ENCODE data around the gene FARS2.

Gene FARS2

DNA sequence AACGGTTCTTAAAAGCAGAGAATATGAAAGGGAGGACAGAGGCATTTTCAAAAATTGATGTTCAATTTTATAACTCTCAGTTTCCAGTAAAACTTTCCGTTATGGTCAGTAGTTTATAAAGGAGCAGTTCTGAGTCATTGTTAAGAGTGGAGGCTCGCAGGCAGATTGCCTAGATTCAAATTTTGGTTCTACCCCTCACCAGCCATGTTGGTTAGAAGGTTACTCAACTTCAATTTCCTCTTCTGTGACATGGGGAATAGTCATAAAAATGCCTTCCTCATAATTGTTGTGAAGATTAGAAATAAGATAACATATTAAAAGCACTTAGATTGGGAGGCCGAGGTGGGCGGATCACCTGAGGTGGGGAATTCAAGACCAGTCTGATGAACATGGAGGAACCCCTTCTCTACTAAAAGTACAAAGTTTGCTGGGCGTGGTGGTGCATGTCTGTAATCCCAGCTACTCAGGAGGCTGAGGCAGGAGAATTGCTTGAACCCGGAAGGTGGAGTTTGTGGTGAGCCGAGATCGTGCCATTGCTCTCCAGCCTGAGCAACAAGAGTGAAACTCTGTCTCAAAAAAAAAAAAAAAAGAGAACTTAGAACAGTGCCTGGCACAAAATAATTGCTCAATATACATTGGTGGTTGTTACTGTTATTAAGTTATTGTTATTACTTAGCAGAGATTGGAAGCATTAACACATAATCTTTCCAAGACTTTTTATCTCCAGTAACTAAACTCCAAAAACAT is 396.5 kb downstream of the FARS2 start:
- DNase-seq (ENCODE audit: low spot score) = no peak
- H3K4me3 ChIP-seq = no peak overlapping the region
- TF ChIP-seq, protein P1, sequence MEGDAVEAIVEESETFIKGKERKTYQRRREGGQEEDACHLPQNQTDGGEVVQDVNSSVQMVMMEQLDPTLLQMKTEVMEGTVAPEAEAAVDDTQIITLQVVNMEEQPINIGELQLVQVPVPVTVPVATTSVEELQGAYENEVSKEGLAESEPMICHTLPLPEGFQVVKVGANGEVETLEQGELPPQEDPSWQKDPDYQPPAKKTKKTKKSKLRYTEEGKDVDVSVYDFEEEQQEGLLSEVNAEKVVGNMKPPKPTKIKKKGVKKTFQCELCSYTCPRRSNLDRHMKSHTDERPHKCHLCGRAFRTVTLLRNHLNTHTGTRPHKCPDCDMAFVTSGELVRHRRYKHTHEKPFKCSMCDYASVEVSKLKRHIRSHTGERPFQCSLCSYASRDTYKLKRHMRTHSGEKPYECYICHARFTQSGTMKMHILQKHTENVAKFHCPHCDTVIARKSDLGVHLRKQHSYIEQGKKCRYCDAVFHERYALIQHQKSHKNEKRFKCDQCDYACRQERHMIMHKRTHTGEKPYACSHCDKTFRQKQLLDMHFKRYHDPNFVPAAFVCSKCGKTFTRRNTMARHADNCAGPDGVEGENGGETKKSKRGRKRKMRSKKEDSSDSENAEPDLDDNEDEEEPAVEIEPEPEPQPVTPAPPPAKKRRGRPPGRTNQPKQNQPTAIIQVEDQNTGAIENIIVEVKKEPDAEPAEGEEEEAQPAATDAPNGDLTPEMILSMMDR (IDR thresholded peaks at IDR 0.05) = no peak
- no peak overlapping the region for H3K27ac ChIP-seq

DNA sequence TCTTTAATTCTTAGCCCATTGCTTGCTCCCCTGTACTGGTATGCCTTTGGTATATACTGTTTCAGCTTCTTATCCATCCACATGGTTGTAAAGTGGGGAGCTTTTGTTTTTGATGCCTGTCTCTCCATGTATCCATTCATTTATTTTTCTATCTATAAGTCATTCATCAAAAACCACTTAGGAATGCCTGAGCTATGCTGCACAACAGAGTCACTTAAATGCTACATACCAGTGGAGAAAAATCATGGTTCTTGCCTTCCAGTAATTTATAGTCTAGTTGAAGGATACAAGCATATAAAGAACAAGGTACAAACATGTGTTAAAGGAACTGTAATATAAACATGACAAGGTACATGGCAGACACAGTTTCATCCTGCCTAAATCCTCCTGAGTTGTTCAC is 398.2 kb downstream of the FARS2 start:
- no peak for DNase-seq (ENCODE audit: low spot score)
- TF ChIP-seq, protein P1 (IDR thresholded peaks at IDR 0.05) = no peak
- Histone ChIP-seq H3K27ac (no peak overlapping the region), H3K4me3 (no peak overlapping the region)

DNA sequence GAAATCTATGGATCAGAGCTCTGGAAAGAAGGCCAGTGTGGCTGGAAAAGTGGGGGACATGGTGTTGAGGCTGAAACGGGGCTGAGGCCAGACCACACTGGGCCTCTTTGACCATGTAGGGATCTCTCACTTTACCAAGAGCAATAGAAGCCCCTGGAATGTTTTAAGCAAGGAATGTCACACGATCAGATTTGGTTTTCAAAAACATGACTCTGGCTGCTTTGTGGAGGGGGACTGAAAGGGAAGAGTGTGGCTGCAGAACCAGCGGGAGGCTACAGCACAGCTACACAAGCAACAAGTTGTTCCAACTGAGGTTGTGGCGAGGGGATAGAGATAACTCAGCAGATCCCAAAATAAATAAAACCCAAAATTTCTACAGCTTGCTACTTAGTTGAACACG is 399.5 kb downstream of the FARS2 start:
- DNase-seq (ENCODE audit: low spot score) = no peak
- Histone ChIP-seq H3K4me3 (no peak overlapping the region), H3K27ac (no peak overlapping the region)
- TF ChIP-seq, protein P1 (IDR thresholded peaks at IDR 0.05) = no peak

DNA sequence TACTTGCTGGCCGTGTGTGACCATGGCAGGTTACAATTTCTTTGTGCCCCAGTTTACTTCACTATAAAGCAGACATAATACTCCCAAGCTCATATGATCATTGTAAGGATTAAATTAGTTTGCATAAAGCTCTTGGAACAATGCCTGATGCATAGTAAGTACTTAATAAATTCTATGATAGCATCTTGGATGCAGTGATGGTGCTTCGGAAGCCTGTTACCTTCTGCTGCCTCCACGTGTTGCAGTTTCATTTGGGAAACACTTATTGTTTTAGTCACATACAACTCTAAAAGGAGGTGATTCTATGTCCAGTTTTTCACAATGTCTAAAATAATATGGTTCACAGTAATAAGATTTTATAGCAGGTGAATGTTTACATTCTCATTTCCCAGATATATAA is 401.5 kb downstream of the FARS2 start:
- Histone ChIP-seq H3K4me3 (no peak overlapping the region), H3K27ac (no peak overlapping the region)
- DNase-seq (ENCODE audit: low spot score) = no peak
- TF ChIP-seq, protein P1 (IDR thresholded peaks at IDR 0.05) = no peak

DNA sequence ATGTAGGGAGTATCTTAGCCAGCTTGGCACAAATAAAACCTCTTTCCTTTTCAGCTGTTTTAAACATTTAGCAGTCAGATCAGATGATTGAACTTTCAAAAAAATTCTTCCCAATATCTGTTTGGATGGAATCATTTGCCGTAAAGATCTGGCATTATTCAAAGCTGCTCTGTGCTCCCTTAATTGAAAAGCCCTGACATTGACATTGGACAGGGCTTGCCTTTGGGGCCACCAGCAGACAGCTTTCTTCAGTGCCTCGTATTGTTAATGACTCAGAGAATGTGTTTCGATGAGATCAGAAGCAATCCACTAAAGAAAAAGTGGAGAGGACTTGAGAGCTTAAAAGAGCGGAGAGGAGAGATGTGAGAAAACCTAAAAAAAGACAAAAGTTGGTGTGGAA is 401.9 kb downstream of the FARS2 start:
- TF ChIP-seq, protein P1 (IDR thresholded peaks at IDR 0.05) = no peak
- Histone ChIP-seq H3K27ac (no peak overlapping the region), H3K4me3 (no peak overlapping the region)
- no peak for DNase-seq (ENCODE audit: low spot score)

DNA sequence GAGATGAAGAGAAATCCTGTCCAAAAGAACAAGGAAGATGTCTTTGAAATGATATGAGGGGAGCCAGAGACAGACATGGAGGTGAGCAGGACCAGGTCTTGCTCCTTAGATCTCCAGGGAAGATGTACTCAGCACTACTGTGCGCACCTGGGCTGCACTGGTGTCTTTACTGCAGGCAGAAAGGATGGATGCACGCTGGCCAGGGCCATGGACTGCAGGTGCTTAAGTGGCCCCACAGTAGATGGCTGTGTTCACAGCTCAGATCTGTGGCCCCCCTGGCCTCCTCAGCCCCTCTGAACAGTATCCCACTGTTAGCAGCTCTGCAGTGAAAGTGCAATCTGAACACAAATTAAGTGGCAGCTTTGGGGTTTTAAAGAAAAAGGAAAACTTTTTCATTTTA is 402.4 kb downstream of the FARS2 start:
- no peak for DNase-seq (ENCODE audit: low spot score)
- H3K27ac ChIP-seq = no peak overlapping the region
- TF ChIP-seq, protein P1 (IDR thresholded peaks at IDR 0.05) = no peak

DNA sequence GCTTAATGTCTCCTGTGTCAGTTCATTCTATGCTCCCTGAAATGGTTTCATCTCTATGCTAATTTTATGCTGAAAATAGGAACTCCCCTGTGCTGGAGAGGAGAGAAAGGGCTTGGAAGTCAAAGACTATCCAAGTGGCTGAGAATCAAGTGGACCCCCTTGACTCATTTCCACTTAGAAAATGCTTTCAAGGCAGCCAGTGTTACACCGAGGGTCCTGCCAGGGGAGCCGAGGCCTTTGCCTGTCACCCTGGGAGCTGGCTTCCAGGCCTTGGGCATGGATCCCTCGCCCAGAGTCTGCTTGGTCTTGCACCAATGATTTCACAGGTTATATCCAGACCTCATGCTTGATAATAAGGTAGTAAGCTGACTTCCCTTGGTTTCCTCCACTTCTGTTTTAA is 402.8 kb downstream of the FARS2 start:
- DNase-seq (ENCODE audit: low spot score) = no peak
- Histone ChIP-seq H3K27ac (no peak overlapping the region), H3K4me3 (no peak overlapping the region)
- TF ChIP-seq, protein P1 (IDR thresholded peaks at IDR 0.05) = no peak

More for the DNA sequence above, 402.4 kb downstream of the FARS2 start:
- H3K4me3 ChIP-seq = no peak overlapping the region

Measured in coronary artery (tissue), 2 donors.